Stimulated activated CD4-positive, alpha-beta T cell treated with anti-CD3 and anti-CD28 coated beads, Interleukin-1b, Interleukin-23, amount 100 ng/mL, for 48 hours (primary cell): ENCODE results near the gene DLG4.
"Not testable (repeated sequence)": the region's sequence is repeated elsewhere in the genome, so short reads cannot be mapped to it uniquely, and the experiment has no call there.

Source experiments
- DNase-seq: peaks from one replicate; pipeline ENCODE4 v3.0.0-alpha.2; 2020

DLG4 gene

GRCh38 chr17:7248796-7249195, 29.2 kb upstream of the DLG4 start:
- no peak for DNase-seq

GRCh38 chr17:7246779-7247178, 27.1 kb upstream of the DLG4 start:
- no peak for DNase-seq

DNA sequence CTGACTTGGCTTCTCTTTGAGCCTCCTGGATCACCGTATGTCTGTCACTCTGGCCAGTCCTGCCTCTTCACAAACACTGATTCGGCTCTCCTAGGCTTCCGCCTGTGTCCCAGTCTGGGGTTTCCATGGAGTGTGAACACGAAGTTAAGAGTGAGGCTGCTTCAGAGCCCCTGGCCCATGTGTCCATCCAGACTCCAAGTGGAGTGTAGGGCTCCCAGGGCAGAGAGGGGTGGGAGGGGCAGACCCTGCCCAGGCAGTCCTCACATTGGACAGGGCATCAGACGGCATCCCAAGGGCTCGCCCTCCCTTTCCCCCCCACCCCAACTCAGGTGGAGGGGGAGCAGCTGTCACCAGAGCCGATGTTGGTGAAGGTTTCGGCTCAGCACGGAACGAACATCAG, 24.2 kb upstream of the DLG4 start:
- not testable (repeated sequence) for DNase-seq

DNA sequence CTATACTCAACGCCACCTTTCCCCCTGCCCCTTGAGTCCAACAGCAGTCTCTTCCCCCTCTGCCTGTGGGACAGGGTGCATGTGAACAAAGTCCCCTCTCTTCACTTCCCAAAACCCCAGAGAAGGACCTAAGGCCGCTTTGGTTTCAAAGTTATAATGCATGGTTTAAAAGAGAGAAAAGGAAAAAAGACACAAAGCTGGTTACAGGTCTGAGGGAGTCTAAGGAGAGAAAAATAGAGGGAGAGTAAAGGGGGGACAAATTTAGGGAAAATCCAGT, 23.8 kb upstream of the DLG4 start:
- DNase-seq = no peak

DNA sequence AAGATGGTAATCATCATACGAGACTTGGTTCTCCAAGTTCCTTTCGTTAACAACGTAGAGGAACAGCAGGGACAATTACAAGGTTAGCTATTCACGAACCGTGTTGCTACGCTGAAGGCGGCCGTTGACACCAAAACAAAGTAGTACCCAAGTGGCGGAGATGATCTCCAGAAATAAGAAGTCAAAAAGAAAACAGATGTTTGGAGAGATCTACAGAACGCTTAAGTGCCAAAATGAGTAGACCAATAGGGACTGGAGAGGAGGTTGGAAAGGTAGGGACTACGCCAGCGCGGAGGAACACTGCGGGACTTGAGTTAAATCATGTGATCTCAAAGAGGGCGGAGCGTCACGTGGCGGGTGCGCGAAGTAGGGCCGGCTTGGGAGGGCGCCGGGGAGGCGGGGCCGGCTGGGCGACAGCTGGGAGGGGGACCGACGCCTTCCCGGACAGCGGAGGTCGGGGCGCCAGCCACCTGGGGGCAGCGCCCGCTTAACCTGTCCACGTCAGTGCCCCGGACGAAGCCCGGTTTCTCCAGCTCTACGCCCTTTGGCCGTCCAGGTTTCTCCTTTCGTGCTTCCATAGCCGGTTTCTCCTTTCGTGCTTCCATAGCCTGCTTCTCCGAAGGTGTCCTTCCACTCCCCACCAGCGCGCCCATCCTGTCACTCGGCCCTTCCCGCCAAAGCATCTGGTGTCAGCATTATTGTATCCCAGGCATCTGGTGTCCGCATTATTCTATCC, 23.2 kb upstream of the DLG4 start:
- DNase-seq = peak; percentile 91

DNA sequence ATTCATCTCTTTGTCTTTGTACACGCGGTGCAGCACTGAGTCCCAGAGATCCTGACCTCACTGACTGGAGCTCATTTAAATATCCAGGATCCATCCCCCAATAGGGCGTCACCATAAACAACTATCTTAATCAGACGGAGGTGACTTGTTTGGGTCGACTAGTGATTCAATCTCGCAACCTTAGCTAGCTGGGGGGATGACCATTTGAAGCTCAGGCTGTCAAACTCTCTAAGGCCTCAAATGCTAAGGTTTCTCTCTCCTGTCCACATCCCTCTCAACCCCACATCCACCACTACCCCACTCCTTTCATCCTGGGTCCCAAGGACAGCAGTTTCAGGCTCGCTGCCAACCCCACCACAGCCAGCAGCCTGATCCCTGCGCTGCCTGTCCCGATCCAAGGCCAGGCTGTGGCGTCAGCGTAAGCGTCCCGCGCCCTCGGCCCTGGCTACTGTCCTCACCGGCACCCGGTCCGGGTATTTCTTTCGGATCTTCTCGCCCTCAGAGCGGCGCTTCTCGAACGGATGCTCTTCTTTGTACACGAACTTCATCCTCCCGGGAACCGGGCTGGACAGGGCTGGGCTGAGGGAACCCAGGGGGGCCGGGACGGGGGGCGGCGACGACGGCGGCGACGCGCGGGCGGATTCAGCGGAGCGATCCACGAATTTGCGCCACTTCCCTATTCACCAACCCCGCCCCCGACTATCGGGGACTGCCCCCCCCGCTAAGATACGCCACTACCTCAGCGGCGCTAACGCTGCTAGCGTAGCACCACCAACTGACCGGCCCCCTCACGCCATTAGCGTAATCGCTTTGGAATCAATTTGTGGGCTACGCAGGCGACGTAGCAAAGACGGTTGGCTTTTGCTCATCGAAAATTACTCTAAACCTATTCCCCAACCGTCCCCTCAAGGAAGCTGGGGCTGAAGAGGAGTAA, 22.4 kb upstream of the DLG4 start, which contains the start of gene GABARAP:
Gene GABARAP, minus strand, starts transcription at position 667 of the 934 bp plus-strand sequence. Its CDS starts 119 bp downstream, at position 548.
- peak; percentile 91 for DNase-seq

DNA sequence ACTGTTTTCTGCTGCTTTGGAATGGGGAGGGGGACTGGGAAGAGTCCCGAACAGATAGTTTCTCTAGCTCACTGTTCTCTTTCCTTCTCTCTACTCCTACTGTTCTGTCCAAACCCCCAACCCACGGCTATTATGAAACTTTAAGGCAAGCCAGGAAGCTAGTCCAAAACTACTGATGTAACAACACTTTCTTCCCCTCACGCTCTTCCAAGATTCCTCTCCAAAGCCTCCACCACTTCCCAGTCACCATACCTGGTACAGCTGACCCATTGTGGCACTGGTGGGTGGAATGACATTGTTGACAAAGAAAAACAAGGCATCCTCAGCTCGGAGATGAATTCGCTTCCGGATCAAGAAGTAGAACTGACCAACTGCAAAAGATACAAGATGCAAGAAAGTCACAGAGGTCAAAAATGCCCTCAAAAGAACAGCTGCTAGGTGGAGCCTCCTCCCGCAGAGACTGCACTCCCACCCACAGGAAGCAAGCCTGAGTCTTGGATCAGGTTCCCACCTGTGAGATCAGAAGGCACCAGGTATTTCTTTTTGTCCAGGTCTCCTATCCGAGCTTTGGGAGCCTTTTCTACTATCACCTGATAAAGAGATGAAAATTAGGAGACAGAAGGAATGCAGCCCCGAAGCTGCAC, 21.6 kb upstream of the DLG4 start:
- DNase-seq = no peak

GRCh38 chr17:7240375-7240774, 20.7 kb upstream of the DLG4 start:
- DNase-seq = no peak

GRCh38 chr17:7239091-7240027, 19.7 kb upstream of the DLG4 start, which contains the start of gene PHF23:
TSS of gene PHF23 (minus strand) at chr17:7239457. CDS start at chr17:7239279, 178 bp downstream.
- DNase-seq = peak; percentile 98

GRCh38 chr17:7238420-7239090, 18.9 kb upstream of the DLG4 start:
- DNase-seq = no peak

- DNase-seq = peak; percentile 85
These were observed 18.3 kb upstream of the DLG4 start for GRCh38 chr17:7237761-7238419.

DNA sequence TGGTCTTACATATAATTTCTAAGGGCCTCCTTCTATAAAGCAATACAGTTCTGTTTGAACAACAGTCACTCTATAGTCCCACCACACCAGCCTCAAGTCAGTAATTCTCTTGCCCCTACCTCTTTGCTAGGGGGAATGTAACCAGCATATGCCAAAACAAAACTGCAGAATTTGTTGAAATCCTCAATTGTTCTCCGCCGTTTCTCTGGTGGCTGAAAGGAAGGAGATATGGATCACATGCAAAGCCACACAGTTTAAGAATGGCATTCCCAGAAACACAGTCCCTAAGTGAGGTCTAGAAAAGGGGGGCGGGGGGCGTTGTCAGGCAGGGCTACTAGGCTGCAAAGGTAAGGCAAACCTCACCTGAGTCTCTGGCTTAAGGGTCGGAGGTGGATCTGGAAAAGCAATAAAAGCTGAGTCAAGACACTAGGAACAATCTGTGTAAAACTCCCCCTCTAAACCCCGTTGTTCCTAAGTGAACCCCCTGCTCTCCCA, 17.7 kb upstream of the DLG4 start:
- DNase-seq = no peak

- DNase-seq = no peak
These were observed 17.2 kb upstream of the DLG4 start for GRCh38 chr17:7236808-7237207.

GRCh38 chr17:7235693-7236665, 16.3 kb upstream of the DLG4 start:
- no peak for DNase-seq

GRCh38 chr17:7234083-7234951, 14.7 kb upstream of the DLG4 start, which contains the start of gene DVL2:
TSS of gene DVL2 (minus strand) at chr17:7234517. CDS start at chr17:7234262, 255 bp downstream.
- peak; percentile 95 for DNase-seq

DNA sequence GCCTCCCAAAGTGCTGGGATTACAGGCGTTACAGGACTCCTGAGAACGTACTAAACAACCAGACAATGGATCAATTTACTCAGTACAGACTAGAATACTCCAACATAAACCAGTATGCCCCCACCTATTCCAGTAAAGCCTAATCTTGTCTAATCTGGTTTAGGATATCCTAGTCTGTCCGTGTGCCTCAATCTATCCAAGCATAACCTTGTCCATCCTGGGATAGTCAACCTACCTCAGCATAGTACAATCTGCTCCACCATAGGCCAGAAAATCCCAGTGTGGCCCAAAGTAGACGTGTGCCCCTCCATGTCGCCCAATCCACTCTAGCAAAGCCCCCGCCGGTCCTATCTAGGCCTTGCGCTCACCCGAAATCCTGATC, 14.1 kb upstream of the DLG4 start:
- no peak for DNase-seq

- no peak for DNase-seq
These were observed 12.5 kb upstream of the DLG4 start for GRCh38 chr17:7232114-7232513.

DNA sequence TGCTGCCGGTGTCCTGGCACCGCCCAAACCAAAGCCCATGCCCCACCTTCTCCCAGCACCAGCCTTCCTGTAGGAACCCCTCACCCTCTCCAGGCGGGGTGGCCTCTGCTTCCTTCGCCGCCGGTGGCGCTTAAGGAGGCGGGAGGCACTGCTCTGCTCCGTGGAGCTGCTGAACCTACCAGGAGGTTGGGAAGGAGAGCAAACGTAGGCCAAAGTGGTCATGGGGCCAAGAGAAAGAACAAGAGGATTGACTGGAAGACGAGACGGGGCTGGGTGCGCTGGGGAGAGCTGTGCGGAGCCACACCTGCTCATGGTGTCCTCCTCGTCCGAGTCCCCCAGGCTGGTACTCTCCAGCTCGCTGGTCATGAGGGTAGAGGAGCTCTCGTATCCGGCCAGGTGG, 9.9 kb upstream of the DLG4 start:
- no peak for DNase-seq

DNA sequence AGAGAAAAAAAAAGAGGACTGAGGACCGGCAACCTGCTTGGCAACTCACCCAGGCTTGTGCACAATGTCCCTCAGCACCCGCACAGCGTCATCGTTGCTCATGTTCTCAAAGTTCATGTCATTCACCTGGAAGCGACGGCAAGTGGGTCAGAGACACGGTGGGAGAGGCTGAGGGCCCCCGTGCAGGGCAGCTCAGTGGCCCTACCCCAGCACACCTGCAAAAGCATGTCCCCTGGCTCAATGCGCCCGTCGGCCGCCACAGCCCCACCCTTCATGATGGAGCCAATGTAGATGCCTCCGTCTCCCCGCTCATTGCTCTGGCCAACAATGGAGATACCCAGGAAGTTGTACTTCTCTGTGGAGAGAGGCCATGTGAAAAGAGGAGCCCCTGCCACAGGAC, 9.3 kb upstream of the DLG4 start:
- no peak for DNase-seq
